HG03108 (cell line): ENCODE measurements around the gene MCTP1.
A peak's percentile ranks its signal among the peaks of the same experiment; 100 is the strongest.
"Not testable (repeated sequence)": the region's sequence is repeated elsewhere in the genome, so short reads cannot be mapped to it uniquely, and the experiment has no call there.

Source experiments
- ATAC-seq: cut with Tn5 transposase; IDR thresholded peaks from one replicate; pipeline ENCODE4 v1.9.1; 2021; ENCODE audit warnings: moderate library complexity; ENCODE audit not compliant: unreplicated experiment

MCTP1 gene

DNA sequence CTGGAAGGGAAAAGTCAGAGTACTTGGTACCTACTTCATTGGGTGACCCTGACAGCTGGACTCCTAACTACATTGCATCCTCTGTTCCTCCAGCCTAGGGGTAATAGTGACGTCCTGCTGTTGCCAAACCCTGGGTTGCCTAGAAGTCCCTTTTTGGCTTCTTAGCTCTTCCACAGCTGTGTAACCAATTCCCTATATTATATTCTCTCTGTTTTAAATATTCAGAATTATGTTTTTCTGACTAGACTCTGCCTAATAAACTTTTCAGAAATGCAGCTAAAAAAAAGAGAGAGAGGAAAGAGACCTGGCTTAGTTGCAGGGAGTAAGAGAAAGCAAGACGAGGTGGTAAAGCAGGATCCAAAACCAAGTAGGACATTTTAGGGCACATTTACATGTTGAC, 28.4 kb downstream of the MCTP1 start:
- ATAC-seq: no peak

DNA sequence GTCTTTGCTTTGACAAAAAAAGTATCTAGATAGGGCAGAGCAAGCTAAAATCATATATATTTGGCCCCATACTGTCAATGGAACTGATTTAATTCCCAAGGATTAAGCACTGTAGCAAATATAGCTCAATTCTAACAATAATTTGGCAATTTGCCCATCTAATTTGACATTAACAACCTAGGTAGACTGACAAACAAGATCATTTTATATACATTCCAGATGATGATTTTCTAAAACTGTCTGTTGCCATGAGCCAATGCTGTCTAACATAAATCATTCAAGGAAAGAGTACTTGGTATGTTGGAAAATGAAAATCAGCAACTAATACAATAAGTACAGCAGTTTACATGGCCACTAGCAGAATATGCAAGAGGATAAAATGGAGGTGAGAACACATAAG, 32.1 kb downstream of the MCTP1 start:
- no peak for ATAC-seq

DNA sequence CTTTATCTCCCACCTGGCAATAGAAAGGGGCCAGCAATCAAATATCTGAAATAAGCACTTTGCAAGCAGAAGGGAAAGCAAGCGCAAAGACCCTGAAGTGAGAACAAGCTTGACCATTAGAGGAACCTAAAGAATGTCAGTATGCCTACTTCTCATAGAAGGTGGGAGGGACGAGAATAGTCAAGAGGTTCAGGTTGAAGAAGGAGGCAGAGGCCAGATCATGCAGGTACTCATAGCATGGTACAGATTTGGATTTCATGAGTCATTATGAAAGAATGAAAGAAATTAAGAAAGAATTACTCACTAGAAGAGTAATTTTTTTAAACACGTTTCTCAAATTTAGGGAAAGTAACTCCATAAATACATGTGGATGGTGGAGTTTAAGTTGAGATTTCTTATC, 33.7 kb downstream of the MCTP1 start:
- no peak for ATAC-seq

DNA sequence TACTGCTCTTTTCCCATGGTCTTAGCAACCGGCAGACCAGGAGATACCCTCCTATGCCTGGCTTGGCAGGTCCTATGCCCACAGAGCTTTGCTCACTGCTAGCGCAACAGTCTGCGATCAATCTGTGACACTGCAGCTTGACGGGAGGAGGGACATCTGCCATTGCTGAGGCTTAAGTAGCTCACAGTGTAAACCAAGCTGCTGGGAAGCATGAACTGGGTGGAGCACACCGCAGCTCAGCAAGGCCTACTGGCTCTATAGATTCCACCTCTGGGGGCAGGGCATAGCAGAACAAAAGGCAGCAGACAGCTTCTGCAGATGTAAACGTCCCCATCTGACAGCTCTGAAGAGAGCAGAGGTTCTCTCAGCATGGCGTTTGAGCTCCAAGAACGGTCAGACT, 40.4 kb downstream of the MCTP1 start:
- no peak for ATAC-seq

DNA sequence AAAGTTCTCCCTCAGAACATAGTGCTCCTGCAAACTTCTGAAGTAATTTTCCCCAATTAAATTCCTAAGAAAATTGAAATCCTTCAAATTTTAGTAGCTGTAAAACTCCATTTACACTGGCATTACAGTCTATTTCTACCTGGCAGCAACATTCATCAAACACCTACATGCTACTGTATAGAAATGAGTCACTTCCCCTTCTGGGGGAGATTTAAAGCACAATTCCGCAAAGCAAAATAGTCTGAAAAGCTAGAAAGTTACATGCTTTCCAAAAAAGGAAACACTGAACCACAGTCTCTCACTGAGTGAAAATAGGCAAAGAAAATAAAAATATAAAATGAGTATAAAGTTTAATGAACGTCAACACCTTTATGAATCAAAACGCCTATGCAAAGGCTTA, 43.3 kb downstream of the MCTP1 start:
- ATAC-seq: peak; percentile 94

DNA sequence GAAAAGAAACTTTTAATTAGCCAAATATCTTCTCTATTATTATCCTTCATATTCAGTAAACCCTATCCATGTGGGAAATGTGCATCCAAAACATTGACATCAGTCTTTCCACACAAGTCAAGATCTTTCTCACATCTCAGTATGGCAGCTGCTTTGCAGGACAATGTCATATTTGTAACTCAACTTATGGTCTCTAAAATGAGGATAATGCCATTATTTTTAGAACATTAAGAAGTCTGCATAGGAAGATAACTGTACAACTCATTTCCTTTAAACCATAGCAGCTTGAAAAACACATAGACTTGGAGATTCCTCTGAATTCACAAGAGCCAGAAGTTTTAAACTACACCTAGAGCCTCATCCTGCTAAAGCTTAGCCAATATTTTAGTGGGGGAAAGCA, 43.7 kb downstream of the MCTP1 start:
- ATAC-seq: no peak

DNA sequence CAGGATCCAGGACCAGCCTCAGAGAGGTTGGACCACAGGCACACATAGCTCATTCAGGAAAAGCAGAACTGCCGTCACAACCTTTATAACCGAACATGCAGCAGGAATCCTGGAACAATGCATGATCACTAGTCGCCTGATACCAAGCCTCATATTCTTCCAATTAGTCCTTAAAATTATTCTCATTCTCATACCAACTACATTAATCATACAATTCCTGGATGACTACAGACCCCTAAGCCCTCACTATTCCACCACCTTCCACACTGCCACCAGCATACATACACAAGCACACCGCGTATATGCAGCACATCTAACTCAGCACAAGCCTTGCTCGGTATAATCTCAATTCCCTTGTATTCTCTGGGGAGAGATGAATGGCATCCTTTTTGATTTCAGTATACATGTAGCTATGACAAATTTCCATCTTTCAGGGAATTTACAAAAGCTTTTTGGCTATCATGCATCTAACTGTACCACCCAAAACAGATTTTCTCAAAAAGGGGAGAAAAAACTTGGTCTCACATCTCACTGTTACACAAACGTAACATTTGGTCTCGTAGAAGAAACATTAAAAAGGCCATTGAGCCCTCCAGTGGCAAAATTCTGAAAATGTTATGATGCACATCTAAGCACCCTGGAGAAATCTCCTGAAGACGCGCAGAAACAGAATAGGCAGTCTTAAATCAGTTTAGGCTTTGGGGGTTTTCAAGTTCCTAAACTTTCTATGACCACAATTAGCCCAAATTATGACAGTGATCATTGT, 46.2 kb downstream of the MCTP1 start:
- no peak for ATAC-seq

DNA sequence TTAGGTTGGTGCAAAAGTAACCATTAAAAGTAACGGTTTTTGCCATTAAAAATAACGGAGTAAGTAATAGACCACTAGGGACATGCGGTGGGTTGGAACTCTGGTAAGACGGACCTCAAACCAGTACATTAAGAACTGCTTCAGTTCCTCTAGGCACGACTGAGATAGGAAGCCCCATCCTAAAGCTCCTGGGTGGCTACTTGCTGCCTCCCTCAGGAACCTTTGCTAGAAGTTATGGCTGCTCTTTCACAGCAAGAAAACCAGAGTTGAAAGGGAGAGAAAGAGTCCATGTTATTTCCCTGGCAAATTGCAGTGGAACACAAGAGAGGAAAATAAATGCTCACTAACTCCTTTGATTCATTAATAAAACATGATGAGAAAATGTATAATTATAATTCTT, 47.6 kb downstream of the MCTP1 start:
- ATAC-seq: no peak

DNA sequence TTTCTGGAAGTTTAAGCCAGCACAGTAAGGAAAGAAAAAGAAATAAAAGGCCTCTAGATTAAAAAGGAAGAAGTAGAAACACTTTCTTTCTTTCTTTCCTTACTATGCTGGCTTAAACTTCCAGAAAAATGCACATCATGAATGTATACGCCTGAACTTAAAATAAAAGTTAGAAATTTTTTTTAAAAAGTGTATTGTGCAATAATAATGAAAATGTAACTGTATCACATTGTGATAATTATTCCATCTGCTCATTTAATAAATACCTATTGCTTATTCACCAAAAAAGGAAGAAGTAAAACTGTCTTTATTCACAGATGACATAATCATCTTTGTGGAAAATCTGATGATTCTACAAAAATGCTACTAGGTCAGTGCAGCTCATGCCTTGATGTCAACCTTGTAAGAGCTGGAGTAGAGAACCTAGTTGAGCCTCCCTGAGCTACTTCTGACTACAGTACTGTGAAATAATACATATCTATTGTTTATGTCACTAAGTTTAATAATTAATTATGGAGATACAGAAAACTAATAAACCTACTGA, 49.4 kb downstream of the MCTP1 start:
- ATAC-seq: no peak

DNA sequence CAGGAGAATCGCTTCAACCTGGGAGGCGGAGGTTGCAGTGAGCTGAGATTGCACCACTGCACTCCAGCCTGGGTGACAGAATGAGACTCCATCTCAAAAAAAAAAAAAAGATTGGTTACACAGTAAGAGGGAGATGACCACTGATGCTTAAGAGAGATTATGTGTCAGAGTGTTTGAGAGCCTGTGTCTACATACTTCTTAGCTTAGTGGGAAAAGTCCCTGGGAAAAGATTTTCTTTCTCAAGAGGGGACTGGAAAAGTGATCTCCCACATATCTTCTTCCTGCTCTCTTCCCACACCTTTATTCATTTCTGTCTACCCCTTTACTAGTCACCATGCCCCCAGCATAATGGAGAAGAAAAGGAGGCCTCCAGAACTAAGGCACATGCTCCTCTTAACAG, 55.2 kb downstream of the MCTP1 start:
- ATAC-seq: no peak

DNA sequence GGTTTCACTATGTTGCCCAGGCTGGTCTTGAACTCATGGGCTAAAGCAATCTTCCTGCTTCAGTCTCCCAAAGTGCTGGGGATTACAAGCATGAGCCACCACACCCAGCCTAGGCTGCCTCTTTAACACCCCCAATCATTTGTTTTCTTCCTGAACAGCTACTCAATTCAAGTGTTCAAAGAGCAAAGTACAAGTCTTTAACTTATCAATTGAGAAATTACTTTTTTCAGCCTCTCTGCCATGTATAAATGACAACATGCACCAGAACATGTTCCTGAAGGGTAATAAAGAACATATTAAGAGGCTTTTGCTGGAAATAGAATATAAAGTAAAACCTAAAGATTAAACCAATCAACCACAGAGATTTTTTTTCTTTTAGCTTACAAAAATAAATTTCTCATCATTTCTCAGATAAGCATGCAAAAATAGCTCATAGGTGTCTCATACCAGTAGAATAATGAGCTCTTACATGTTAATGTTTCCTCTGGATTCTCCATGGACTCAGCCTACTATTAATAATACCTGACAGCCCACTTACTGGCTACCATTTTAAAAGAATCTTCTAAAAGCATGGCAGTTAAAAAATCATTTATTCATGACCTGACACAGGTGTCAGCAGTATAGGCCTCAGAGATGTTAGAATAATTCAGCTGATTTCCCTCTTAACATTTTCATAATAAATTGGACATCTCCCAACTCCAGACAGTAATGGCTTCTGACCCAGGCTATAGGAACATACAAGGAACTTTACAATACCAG, 60.0 kb downstream of the MCTP1 start:
- no peak for ATAC-seq

DNA sequence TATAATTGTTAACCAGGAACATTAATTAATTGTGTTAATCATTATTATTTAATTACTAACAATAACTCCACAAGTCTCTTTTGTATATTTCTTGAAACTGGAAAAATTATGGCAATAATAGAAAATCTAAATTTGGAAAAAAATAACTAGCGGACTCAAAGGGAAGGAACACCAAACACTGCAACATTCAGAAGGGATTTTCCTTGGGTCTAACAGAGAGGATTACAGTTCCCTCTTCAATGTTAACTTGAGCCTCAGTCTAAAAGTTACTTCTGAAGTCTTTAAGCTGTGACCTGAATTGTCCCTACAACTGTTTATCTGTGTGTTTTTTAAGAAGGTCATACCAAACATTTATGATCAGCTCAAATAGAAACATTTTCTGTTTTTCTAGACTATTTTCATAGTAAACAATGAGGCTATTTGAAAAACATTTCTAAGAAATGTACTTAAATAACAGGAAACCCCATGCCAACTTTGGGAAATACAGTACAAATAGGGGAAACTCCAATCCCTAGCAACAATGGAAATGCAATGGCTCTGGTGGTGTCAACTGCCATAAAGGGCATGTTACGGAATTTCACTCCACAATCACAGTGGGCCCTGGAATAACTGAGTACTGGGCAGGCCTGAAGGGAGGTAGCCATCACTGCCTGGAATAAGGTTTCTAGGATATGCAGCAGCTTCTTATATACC, 61.2 kb downstream of the MCTP1 start:
- ATAC-seq: no peak

DNA sequence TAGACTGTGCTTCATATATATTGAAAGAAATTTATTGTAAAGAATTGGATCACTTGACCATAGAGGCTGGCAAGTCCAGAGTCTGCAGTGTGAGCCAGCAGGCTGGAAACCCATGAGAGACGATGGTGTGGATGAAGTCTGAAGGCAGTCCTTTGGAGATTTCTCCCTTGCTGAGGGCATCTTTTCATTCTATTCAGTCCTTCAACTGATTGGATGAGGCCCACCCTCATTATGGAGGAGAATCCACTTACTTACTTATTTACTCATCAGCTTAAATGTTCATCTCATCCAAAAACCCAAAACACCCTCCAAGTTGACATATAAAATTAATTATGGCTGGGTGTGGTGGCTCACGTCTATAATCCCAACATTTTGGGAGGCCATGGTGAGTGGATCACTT, 62.1 kb downstream of the MCTP1 start:
- ATAC-seq: no peak

DNA sequence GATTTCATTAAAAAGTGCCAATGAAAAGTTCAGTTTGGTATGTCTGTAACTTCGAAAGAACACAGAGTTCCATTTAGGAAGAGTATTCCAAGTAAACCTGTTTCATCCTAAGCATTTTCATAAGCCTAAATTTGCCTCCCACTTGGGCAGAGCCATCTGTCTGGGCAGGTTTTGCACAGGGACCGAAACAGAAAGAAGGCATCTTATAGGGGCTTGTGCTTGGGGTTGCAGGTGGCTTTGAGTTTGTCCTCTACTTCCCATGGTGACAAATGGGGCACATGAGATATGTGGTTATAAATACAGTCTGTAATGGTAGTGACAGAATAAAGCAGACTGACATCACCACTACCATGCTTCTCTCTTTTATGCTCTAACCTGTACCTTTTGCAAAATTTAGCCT, 63.7 kb downstream of the MCTP1 start:
- ATAC-seq: no peak

DNA sequence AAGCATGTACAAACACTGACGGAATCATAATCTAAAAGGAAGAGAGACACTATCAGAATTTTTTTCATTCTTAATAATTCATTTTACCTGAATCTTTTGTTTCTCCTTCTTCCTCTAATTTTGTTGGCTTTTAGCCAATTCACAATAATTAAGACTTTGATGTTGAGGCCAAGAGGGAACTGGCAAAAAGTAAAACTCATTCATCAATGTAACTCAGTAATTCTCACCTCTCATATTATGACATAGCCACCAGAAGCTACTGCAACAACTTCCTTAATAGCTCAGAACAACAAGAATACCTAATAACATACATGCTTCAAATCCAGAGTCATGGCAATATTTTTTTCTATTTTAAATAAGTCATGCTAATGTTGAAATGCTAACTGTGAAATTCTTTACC, 64.5 kb downstream of the MCTP1 start:
- no peak for ATAC-seq

DNA sequence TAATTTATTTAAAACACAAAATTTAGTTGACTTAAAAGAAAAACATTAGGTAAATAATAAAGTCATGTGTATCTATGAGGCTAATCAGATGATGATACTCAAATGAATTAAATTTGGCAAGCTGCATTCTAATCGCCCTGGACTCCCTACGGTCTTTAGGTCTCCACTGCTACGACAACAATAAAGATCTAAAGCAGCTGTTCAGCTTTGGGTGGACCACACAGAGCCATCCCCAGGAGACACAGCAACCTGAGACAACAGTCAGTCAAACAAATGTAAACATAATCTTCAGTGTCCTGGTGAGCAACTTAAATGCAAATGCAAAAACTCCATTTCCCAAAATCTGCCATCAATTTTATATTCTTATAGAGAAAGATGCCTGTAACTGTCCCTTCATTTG, 65.5 kb downstream of the MCTP1 start:
- no peak for ATAC-seq

DNA sequence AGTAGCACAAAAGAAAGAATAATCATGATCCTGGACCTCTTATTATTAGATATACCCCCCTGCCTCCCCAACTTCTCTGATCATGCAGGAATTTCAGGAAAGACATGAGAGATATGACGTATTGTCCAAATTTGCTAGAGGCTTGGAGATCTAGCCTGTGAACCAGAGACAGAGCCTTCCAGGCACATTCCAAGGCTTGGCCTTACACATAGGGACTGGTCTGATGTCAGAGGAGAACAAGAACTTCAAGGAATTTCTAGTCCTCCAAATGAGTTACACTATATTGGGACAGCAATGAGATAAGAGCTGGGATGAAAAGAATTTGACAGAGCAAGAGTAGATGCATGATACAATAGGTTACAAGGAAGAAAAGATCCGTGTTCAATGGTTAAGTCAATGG, 67.0 kb downstream of the MCTP1 start:
- no peak for ATAC-seq

DNA sequence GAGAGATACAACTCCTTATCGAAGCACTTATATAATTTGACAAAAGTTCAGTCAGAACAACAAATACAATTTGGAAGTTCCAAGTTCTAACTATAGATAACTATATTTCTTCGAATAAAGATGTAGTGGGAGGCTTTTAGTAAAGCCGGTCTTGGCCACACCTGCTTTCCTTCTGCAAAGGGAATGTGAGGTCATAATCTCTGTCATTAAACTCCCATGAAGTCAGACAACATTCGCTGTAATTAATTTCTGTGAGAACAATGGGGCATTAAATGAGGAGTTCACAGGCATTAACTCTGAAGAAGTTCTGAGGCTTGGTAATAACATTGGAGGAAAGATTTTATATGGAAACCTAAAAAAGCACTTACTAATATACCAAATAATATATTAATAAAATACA, 67.5 kb downstream of the MCTP1 start:
- no peak for ATAC-seq

DNA sequence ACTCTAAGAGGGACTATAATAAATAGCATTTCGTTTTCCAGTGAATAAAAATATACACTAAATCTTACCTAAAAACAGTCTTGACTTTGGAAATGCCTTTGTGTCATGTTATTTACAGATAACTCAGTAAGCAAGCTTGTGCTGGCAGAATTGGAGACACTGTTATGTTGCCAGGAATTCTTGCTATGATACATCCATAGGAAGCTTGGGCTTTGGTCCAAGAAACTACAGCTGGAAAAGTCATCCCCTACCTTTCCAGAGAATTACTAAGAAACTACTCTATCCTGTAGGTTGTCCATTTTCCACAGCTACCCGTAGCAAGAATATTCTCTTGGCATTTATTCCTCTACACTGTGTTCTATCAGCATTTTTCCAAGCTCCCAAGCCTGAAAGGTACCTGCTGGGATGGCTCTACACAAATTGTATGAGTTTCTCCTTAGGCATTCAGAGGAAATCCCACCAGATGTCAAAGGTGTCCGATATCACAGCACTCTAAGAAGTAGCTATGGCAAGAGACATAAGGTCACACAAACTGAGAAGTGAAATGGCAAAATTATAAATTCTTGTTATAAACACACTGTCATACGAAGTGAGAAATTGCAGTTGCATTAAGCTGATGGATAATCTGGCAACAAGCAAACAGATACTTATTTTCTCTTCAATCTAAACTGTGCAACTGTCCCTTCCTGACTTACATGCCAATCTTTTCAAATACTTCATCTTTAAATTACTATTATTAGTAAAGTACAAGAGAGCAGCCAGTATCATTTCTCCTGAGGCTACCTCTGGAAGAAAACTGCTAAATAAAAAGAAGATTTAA, 68.5 kb downstream of the MCTP1 start:
- ATAC-seq: no peak

DNA sequence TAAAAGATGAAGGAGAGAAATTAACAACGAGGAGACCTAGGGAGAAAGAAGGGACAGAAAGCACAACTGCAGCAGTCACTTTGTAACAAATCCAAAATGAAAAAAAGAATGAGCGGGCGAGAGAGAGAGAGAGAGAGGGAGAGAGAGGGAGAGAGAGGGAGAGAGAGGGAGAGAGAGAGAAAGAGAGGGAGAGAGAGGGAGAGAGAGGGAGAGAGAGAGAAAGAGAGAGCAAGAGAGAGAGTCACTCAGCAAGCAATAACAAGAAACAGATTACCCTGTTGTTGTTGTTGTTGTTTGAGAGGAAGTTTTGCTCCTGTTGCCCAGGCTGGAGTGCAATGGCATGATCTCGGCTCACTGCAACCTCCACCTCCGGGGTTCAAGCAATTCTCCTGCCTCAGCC, 77.1 kb downstream of the MCTP1 start:
- ATAC-seq: not testable (repeated sequence)

DNA sequence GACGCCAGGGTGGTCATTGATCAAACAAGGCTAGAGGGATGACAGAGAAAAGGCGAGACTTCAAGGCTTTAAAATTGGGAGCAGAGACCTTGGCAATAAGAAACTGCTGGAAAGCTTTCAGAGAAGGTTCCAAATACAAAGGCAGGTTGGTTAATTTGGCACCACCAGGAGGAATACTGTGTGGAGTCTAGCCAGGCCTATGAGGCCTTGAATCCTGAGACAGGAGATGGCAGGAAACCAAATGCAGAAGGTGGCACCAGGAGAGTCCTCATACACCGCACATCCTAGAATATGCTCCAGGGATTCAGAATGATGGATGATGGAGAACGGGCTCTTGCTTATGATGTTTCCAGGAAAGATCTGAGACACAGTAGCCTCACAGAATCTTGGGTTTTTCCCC, 90.0 kb downstream of the MCTP1 start:
- no peak for ATAC-seq
